ENCODE results near the gene SGCE.

SGCE gene

GRCh38 chr7:94615666-94616065 lies 40.3 kb downstream of the SGCE start:
- TF ChIP-seq CTCF (IDR thresholded peaks at IDR 0.05; ENCODE audit: low read length) (no peak), EZH2 (IDR thresholded peaks at IDR 0.05; ENCODE audit: borderline replicate concordance, low read length) (no peak)
- no peak overlapping the region for H3K4me3 ChIP-seq (ENCODE audit: low read depth, low read length, poor library complexity, severe bottlenecking)
- no peaks in the 10 kb centered on the region for H3K79me2 ChIP-seq (ENCODE audit: insufficient read depth, low read length)
- peaks cover 2% of the 10 kb centered on the region for H3K4me1 ChIP-seq (ENCODE audit: insufficient read depth, low read length, severe bottlenecking)
- H3K9me3 ChIP-seq (ENCODE audit: low read length): no peaks in the 10 kb centered on the region
- no peak overlapping the region for H3K4me2 ChIP-seq (ENCODE audit: low read length)
- no peak overlapping the region for H3K27ac ChIP-seq (ENCODE audit: low read depth, low read length, poor library complexity, severe bottlenecking)
- no peak overlapping the region for H3K9ac ChIP-seq (ENCODE audit: low read length)
- peaks cover 3% of the 10 kb centered on the region; the same call in 1 of the 2 replicates for H3K36me3 ChIP-seq (ENCODE audit: insufficient read depth, low read length)
- H2AFZ ChIP-seq (ENCODE audit: low read length): no peak overlapping the region
- H3K9me2 ChIP-seq (ENCODE audit: low read depth, low read length): no peaks in the 10 kb centered on the region
- H3K27me3 ChIP-seq (ENCODE audit: insufficient read depth, low read length): no peaks in the 10 kb centered on the region
- H3F3A ChIP-seq (ENCODE audit: insufficient read depth, low read length): no peaks in the 10 kb centered on the region
- no peaks in the 10 kb centered on the region for H4K20me1 ChIP-seq (ENCODE audit: insufficient read depth, low read length)

DNA sequence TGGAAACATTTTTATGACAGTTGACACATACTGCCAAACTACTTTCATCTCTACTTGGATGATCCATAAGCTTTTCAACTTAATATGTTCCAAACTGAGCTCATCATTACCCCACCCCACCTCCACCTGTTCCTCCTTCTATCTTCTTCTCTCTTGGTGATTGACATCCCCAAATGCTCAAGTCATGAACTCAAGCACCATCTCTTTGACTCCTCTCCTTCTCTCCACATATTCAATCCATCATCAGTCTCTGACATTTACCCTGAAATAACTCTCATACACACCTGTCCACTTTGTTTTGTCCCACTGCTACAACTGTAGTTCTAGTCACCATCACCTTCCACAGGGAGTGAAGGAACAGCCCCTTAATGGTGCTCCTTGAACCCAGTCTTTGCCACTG lies 43.3 kb downstream of the SGCE start:
- H3K4me3 ChIP-seq (ENCODE audit: low read depth, low read length, poor library complexity, severe bottlenecking): no peak overlapping the region

GRCh38 chr7:94612253-94612652 lies 43.7 kb downstream of the SGCE start:
- no peak overlapping the region for H3K9ac ChIP-seq (ENCODE audit: low read length)
- TF ChIP-seq EZH2 (IDR thresholded peaks at IDR 0.05; ENCODE audit: borderline replicate concordance, low read length) (no peak), CTCF (IDR thresholded peaks at IDR 0.05; ENCODE audit: low read length) (no peak)

More for the DNA sequence above, 43.3 kb downstream of the SGCE start:
- peaks cover 3% of the 10 kb centered on the region; the same call in 1 of the 2 replicates for H3K36me3 ChIP-seq (ENCODE audit: insufficient read depth, low read length)
- H4K20me1 ChIP-seq (ENCODE audit: insufficient read depth, low read length): no peaks in the 10 kb centered on the region
- H3K4me2 ChIP-seq (ENCODE audit: low read length): no peak overlapping the region
- no peak overlapping the region for H2AFZ ChIP-seq (ENCODE audit: low read length)
- no peaks in the 10 kb centered on the region for H3K4me1 ChIP-seq (ENCODE audit: insufficient read depth, low read length, severe bottlenecking)
- no peak for TF ChIP-seq CTCF (IDR thresholded peaks at IDR 0.05; ENCODE audit: low read length)
- no peak for TF ChIP-seq EZH2 (IDR thresholded peaks at IDR 0.05; ENCODE audit: borderline replicate concordance, low read length)
- H3F3A ChIP-seq (ENCODE audit: insufficient read depth, low read length): no peaks in the 10 kb centered on the region
- no peak overlapping the region for H3K9ac ChIP-seq (ENCODE audit: low read length)
- no peaks in the 10 kb centered on the region for H3K9me2 ChIP-seq (ENCODE audit: low read depth, low read length)
- no peaks in the 10 kb centered on the region for H3K79me2 ChIP-seq (ENCODE audit: insufficient read depth, low read length)
- no peaks in the 10 kb centered on the region for H3K9me3 ChIP-seq (ENCODE audit: low read length)
- H3K27me3 ChIP-seq (ENCODE audit: insufficient read depth, low read length): no peaks in the 10 kb centered on the region
- H3K27ac ChIP-seq (ENCODE audit: low read depth, low read length, poor library complexity, severe bottlenecking): no peak overlapping the region

More at GRCh38 chr7:94612253-94612652, 43.7 kb downstream of the SGCE start:
- no peaks in the 10 kb centered on the region for H3K79me2 ChIP-seq (ENCODE audit: insufficient read depth, low read length)
- H4K20me1 ChIP-seq (ENCODE audit: insufficient read depth, low read length): no peaks in the 10 kb centered on the region
- H3K27me3 ChIP-seq (ENCODE audit: insufficient read depth, low read length): no peaks in the 10 kb centered on the region
- H3K9me3 ChIP-seq (ENCODE audit: low read length): no peaks in the 10 kb centered on the region
- H3F3A ChIP-seq (ENCODE audit: insufficient read depth, low read length): no peaks in the 10 kb centered on the region
- no peaks in the 10 kb centered on the region for H3K4me1 ChIP-seq (ENCODE audit: insufficient read depth, low read length, severe bottlenecking)
- H3K9me2 ChIP-seq (ENCODE audit: low read depth, low read length): no peaks in the 10 kb centered on the region
- H2AFZ ChIP-seq (ENCODE audit: low read length): no peak overlapping the region
- peaks cover 3% of the 10 kb centered on the region; the same call in 1 of the 2 replicates for H3K36me3 ChIP-seq (ENCODE audit: insufficient read depth, low read length)
- no peak overlapping the region for H3K4me3 ChIP-seq (ENCODE audit: low read depth, low read length, poor library complexity, severe bottlenecking)
- H3K4me2 ChIP-seq (ENCODE audit: low read length): no peak overlapping the region
- no peak overlapping the region for H3K27ac ChIP-seq (ENCODE audit: low read depth, low read length, poor library complexity, severe bottlenecking)

Data from OCI-LY1 (cell line).